Panc1 (cell line): ENCODE data around the gene KCNK10. TPM values are rescaled to one million over a fixed set of nuclear protein-coding genes. Genes with fewer than 3 reads are reported as not detected.

Experiments
- ATAC-seq: fragments of 200-7000 bp; cut with Tn5 transposase; 2 replicates; pipeline ENCODE4 v1.9.1; 2020; ENCODE audit warnings: mild to moderate bottlenecking, moderate library complexity
- BruUV-seq: library from RNA; stranded (reverse); fragments of 400-500 nt; replicated peaks from 2 replicates; lab custom pipeline; 2021; lab: Mats Ljungman, UMichigan
- CTCF ChIA-PET: fragments of 300-600 bp; sonication (Branson Sonifier 250); formaldehyde crosslinking; loops from one replicate; lab custom pipeline; 2022; ENCODE audit warnings: antibody characterized with exemption; lab: Charles Lee
- POLR2A ChIA-PET: fragments of 300-600 bp; sonication (Branson Sonifier 250); formaldehyde crosslinking; loops from one replicate; lab custom pipeline; 2022; ENCODE audit warnings: antibody characterized with exemption; lab: Charles Lee
- DNase-seq: peaks from one replicate; pipeline ENCODE4 v3.0.0-alpha.2; 2010; ENCODE audit warnings: low read depth, low spot score
- H3K27ac ChIP-seq: 2 replicates; pipeline ENCODE4 v1.5.1; 2011; ENCODE audit warnings: mild to moderate bottlenecking, low read length, inconsistent platforms
- H3K27me3 ChIP-seq: fragments of 200-500 bp; sonication (Bioruptor generic); 2 replicates; pipeline ENCODE4 v1.6.0; 2014; ENCODE audit warnings: low read length, inconsistent platforms; ENCODE audit not compliant: control insufficient read depth, insufficient read depth
- H3K36me3 ChIP-seq: fragments of 200-500 bp; sonication (Bioruptor generic); 2 replicates; pipeline ENCODE4 v1.5.1; 2014; ENCODE audit warnings: inconsistent platforms, mild to moderate bottlenecking, low read length, moderate library complexity; ENCODE audit not compliant: control insufficient read depth, insufficient read depth
- H3K4me1 ChIP-seq: 2 replicates; pipeline ENCODE4 v1.5.1; 2011; ENCODE audit warnings: inconsistent platforms, mild to moderate bottlenecking, low read length, moderate library complexity; ENCODE audit not compliant: control insufficient read depth, insufficient read depth
- H3K4me3 ChIP-seq, 2 experiments: 2 replicates each; pipeline ENCODE4 v1.5.1; 2011 to 2012; ENCODE audit warnings: low read depth in 2 of 2, low read length in 2 of 2, mild to moderate bottlenecking in 2 of 2, inconsistent platforms in 1 of 2, moderate library complexity in 1 of 2
- H3K9me3 ChIP-seq: fragments of 200-500 bp; sonication (Bioruptor generic); 2 replicates; pipeline ENCODE4 v1.5.1; 2014; ENCODE audit warnings: low read depth, mild to moderate bottlenecking, inconsistent platforms, low read length, moderate library complexity; ENCODE audit not compliant: control insufficient read depth, insufficient read depth
- POLR2AphosphoS5 ChIP-seq: IDR thresholded peaks from 2 replicates; pipeline ENCODE4 v1.6.1; 2012; ENCODE audit warnings: mild to moderate bottlenecking, low read depth, low read length, moderate library complexity
- SIN3A ChIP-seq: IDR thresholded peaks from 2 replicates; pipeline ENCODE4 v1.6.1; 2012; ENCODE audit warnings: low read depth, mild to moderate bottlenecking, low read length, moderate library complexity, borderline replicate concordance; ENCODE audit not compliant: insufficient read depth
- TCF7L2 ChIP-seq: IDR thresholded peaks from 2 replicates; pipeline ENCODE4 v1.6.1; 2011; ENCODE audit warnings: mild to moderate bottlenecking, low read depth, low read length, inconsistent platforms
- in situ Hi-C: cut with HindIII; loops from 2 replicates; pipeline ENCODE4 v1.10.0; 2016; ENCODE audit warnings: low sequenced_read_pairs, low pct_unique_long_range_greater_than_20kb
- intact Hi-C: fragments of 100-400 bp; cut with micrococcal nuclease; formaldehyde crosslinking; loops from one replicate; pipeline ENCODE4 v1.10.0; 2022; ENCODE audit not compliant: unreplicated experiment
- total RNA-seq: library from RNA; stranded (reverse); gene quantifications from one replicate; pipeline ENCODE4 v1.2.1, GENCODE V29; 2021; ENCODE audit not compliant: unreplicated experiment
- TF ChIP-seq, protein P1 (sequence below): fragments of 450-650 bp; IDR thresholded peaks from 2 replicates; pipeline ENCODE4 v1.5.1; 2017; ENCODE audit warnings: mild to moderate bottlenecking
- TF ChIP-seq, protein P2 (sequence below), 2 experiments: IDR thresholded peaks; 2 replicates each; pipeline ENCODE4 v1.6.1; 2011 to 2012; ENCODE audit warnings: low read depth in 2 of 2, control low read depth in 1 of 2, low read length in 1 of 2, mild to moderate bottlenecking in 1 of 2, moderate library complexity in 1 of 2; ENCODE audit not compliant: insufficient read depth in 1 of 2

The KCNK10 gene
- total RNA-seq, 1 experiment from 2014 or later, result 0.28 TPM

DNA sequence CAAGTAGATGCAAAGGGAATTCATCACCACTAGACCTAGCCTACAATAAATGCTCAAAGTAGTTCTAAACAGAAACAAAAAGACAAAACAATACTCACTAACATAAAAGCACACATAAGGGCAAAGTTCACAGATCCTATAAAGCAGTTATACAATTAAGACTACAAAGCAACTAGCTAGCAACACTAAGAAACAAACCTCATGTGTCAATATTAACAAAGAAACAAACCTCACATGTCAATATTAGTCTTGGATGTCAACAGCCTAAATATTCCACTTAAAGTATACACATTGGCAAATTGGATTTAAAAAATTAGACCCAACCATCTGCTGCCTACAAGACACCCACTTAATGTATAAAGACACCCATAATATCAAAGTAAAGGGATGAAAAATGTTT lies 152.7 kb downstream of the KCNK10 start:
- BruUV-seq, result no TSS peak
- in situ Hi-C loops, result no loop called here
- Histone ChIP-seq H3K27me3 (no peaks in the 10 kb centered on the region), H3K4me1 (no peaks in the 10 kb centered on the region), H3K9me3 (no peaks in the 10 kb centered on the region), H3K36me3 (no peaks in the 10 kb centered on the region), H3K4me3 (no peak overlapping the region), H3K27ac (no peak overlapping the region)
- ATAC-seq (no peak), DNase-seq (no peak)
- intact Hi-C loops, result no loop called here
- POLR2A ChIA-PET, result no interaction called here
- TF ChIP-seq SIN3A (no peak), POLR2AphosphoS5 (no peak), TCF7L2 (no peak)
- TF ChIP-seq, protein P1, sequence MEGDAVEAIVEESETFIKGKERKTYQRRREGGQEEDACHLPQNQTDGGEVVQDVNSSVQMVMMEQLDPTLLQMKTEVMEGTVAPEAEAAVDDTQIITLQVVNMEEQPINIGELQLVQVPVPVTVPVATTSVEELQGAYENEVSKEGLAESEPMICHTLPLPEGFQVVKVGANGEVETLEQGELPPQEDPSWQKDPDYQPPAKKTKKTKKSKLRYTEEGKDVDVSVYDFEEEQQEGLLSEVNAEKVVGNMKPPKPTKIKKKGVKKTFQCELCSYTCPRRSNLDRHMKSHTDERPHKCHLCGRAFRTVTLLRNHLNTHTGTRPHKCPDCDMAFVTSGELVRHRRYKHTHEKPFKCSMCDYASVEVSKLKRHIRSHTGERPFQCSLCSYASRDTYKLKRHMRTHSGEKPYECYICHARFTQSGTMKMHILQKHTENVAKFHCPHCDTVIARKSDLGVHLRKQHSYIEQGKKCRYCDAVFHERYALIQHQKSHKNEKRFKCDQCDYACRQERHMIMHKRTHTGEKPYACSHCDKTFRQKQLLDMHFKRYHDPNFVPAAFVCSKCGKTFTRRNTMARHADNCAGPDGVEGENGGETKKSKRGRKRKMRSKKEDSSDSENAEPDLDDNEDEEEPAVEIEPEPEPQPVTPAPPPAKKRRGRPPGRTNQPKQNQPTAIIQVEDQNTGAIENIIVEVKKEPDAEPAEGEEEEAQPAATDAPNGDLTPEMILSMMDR, result no peak
- TF ChIP-seq, protein P2, sequence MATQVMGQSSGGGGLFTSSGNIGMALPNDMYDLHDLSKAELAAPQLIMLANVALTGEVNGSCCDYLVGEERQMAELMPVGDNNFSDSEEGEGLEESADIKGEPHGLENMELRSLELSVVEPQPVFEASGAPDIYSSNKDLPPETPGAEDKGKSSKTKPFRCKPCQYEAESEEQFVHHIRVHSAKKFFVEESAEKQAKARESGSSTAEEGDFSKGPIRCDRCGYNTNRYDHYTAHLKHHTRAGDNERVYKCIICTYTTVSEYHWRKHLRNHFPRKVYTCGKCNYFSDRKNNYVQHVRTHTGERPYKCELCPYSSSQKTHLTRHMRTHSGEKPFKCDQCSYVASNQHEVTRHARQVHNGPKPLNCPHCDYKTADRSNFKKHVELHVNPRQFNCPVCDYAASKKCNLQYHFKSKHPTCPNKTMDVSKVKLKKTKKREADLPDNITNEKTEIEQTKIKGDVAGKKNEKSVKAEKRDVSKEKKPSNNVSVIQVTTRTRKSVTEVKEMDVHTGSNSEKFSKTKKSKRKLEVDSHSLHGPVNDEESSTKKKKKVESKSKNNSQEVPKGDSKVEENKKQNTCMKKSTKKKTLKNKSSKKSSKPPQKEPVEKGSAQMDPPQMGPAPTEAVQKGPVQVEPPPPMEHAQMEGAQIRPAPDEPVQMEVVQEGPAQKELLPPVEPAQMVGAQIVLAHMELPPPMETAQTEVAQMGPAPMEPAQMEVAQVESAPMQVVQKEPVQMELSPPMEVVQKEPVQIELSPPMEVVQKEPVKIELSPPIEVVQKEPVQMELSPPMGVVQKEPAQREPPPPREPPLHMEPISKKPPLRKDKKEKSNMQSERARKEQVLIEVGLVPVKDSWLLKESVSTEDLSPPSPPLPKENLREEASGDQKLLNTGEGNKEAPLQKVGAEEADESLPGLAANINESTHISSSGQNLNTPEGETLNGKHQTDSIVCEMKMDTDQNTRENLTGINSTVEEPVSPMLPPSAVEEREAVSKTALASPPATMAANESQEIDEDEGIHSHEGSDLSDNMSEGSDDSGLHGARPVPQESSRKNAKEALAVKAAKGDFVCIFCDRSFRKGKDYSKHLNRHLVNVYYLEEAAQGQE (IDR thresholded peaks at IDR 0.05; ENCODE audit: insufficient read depth in 1 of 2, low read depth in 2 of 2, low read length in 1 of 2), result no peak
- CTCF ChIA-PET, result no interaction called here

DNA sequence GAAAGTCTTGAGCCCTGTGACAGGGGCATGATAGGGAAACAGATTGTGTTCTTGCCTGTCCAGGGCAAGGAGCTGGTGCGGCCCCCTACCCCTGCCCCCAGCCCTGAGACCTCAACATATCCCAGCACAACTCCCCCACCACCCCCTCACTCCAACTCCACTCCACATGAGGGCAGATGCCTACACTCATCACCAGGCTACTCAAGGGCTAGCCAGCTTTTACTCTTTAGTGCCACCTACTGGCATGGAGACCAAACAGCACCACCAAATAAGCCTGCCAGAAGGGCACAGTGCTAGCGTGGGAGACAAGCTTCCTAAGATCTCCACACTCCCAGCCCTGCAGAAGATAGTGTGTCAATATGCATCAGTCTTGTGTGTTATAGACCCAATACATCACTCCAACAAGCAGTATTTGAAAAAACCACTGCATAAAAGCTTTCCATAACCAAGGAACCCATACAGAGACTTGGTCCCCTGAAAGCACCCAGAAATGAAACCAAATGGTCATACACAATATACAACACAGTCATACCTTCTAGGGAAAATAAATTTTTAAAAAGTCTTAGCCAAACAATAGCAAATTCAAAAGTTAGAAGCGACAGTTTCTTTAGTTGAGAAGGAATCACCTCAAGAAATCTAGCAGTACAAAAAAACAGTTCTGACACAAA lies 154.4 kb downstream of the KCNK10 start:
- H3K4me3 ChIP-seq, result no peak overlapping the region
- H3K9me3 ChIP-seq, result no peaks in the 10 kb centered on the region
- TF ChIP-seq, protein P1, result peak; percentile 80
- no peak for TF ChIP-seq TCF7L2
- in situ Hi-C loops, result no loop called here
- no peaks in the 10 kb centered on the region for H3K4me1 ChIP-seq
- H3K27me3 ChIP-seq, result no peaks in the 10 kb centered on the region
- H3K36me3 ChIP-seq, result no peaks in the 10 kb centered on the region
- POLR2A ChIA-PET, result no interaction called here
- CTCF ChIA-PET, result interaction anchor here (0.6 to 0.9 kb wide), 5 partner anchors 103 to 565 kb away, joined by 3 to 6 read pairs (median 3); no protein-coding TSS in a partner anchor
- no peak overlapping the region for H3K27ac ChIP-seq
- peak; percentile 87 for ATAC-seq
- intact Hi-C loops, result loop anchor here (1.0 kb wide), 1 partner anchor 155 kb away; no protein-coding TSS in a partner anchor
- BruUV-seq, result no TSS peak
- DNase-seq, result peak; percentile 20
